Neutrophil (primary cell): ENCODE data around the gene NENF.

ENCODE experiments used
- H3K27ac ChIP-seq: fragments of 200-600 bp; sonication (generic); 2 replicates; pipeline ENCODE4 v1.5.1; 2016; ENCODE audit warnings: mild to moderate bottlenecking, moderate library complexity
- H3K27me3 ChIP-seq: fragments of 200-600 bp; sonication (generic); 2 replicates; pipeline ENCODE4 v1.6.0; 2016; ENCODE audit warnings: mild to moderate bottlenecking
- H3K36me3 ChIP-seq: fragments of 200-600 bp; sonication (generic); 2 replicates; pipeline ENCODE4 v1.5.1; 2017
- H3K4me1 ChIP-seq, 2 experiments: fragments of 200-600 bp in 1 of 2; sonication (generic) in 1 of 2; 1 replicate in 1 of 2; 2 replicates in 1 of 2; pipeline versions ENCODE4 v1.5.1 to v1.6.1; 2013 to 2016; ENCODE audit warnings: low read depth in 1 of 2, low read length in 1 of 2, mild to moderate bottlenecking in 1 of 2, moderate library complexity in 1 of 2; ENCODE audit not compliant: control insufficient read depth in 1 of 2, insufficient read depth in 1 of 2
- H3K4me3 ChIP-seq, 2 experiments: fragments of 200-600 bp in 1 of 2; sonication (generic) in 1 of 2; 1 replicate in 1 of 2; 2 replicates in 1 of 2; pipeline ENCODE4 v1.5.1; 2013 to 2016; ENCODE audit warnings: low read depth in 1 of 2, low read length in 1 of 2, mild to moderate bottlenecking in 1 of 2, moderate library complexity in 1 of 2
- H3K9me3 ChIP-seq: fragments of 200-600 bp; sonication (generic); 2 replicates; pipeline ENCODE4 v1.5.1; 2016
- TF ChIP-seq, protein P1 (sequence below): fragments of 200-600 bp; sonication (generic); IDR thresholded peaks from 2 replicates; pipeline ENCODE4 v1.5.1; 2016; ENCODE audit warnings: antibody characterized with exemption

NENF gene

DNA sequence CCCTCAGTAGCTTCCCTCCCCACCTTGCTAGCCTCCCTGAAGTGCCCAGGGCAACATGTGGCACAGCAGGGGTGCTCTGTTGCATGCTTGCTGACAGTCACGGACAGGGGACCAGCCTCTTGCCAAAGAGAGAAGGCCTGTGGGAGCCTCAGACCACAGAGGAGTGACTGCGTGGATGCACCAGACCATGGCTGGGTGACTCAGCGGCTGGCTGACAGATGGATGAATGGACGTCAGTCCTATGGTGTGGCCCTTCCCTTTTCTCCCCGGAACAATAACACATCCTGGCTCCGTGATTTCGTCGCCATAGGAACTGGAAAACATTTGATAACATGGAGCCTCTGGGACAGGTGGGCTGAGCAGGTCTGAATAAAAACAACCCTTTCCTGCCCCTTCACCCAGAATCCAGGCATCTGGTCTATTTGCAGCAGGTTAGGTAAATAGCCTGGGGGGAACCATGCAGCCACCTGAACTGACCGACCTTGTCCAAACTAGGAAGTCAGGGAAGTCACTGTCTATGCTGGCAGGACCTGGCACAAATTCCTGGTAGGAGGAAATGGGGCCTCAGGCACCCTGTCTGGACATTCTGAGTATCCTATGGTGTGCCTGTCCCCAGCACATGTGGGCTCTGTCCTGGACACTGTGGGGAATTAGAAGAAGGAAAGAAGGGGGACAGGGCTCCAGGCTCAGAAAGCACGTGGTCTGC lies 53.3 kb downstream of the NENF start:
- peaks cover 7% of the 10 kb centered on the region for H3K27me3 ChIP-seq
- TF ChIP-seq, protein P1, sequence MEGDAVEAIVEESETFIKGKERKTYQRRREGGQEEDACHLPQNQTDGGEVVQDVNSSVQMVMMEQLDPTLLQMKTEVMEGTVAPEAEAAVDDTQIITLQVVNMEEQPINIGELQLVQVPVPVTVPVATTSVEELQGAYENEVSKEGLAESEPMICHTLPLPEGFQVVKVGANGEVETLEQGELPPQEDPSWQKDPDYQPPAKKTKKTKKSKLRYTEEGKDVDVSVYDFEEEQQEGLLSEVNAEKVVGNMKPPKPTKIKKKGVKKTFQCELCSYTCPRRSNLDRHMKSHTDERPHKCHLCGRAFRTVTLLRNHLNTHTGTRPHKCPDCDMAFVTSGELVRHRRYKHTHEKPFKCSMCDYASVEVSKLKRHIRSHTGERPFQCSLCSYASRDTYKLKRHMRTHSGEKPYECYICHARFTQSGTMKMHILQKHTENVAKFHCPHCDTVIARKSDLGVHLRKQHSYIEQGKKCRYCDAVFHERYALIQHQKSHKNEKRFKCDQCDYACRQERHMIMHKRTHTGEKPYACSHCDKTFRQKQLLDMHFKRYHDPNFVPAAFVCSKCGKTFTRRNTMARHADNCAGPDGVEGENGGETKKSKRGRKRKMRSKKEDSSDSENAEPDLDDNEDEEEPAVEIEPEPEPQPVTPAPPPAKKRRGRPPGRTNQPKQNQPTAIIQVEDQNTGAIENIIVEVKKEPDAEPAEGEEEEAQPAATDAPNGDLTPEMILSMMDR, result no peak
- H3K36me3 ChIP-seq, result no peaks in the 10 kb centered on the region
- no peak overlapping the region for H3K4me3 ChIP-seq
- no peaks in the 10 kb centered on the region for H3K4me1 ChIP-seq
- H3K9me3 ChIP-seq, result no peaks in the 10 kb centered on the region
- H3K27ac ChIP-seq, result no peak overlapping the region

DNA sequence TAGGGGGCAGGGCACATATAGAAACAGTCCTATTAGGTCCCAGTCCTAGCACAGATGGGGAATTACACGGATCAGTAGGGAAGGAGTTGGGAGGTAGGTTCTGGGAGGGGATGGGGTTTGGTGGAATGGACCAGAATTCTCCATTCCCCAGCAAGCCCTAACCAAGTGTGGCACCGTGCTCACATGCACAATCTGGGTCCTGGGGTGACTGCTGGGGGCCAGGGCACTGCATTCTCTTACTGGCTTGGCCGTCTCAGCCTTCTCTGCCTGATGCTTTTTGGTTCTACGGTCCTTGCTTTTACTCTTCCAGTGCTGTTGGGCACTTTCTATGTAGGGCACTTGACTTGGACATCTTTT lies 53.9 kb downstream of the NENF start:
- Histone ChIP-seq H3K27ac (no peak overlapping the region), H3K27me3 (peaks cover 6% of the 10 kb centered on the region), H3K9me3 (no peaks in the 10 kb centered on the region), H3K4me3 (no peak overlapping the region), H3K36me3 (no peaks in the 10 kb centered on the region), H3K4me1 (no peaks in the 10 kb centered on the region)
- TF ChIP-seq, protein P1, result no peak

DNA sequence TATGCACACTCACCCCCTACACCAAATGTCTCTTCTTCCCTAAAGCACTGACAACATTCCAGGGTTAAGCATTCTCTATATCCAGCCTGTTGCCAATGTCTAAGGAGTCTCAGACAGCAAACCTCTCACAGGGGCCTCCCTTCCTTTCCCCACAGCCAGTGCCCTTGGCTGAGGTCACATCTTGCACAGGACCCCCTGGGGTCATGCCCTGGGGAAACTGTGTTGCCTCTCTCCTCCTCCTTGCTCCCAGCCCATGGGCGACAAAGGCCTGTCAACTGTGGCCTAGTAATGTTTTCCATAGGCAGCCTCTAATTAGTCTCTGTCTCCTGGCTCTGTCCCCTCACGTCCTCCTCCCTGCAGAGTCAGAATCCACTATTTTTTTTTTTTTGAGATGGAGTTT lies 54.6 kb downstream of the NENF start:
- no peaks in the 10 kb centered on the region for H3K36me3 ChIP-seq
- TF ChIP-seq, protein P1, result no peak
- H3K27me3 ChIP-seq, result no peaks in the 10 kb centered on the region
- H3K27ac ChIP-seq, result no peak overlapping the region
- no peaks in the 10 kb centered on the region for H3K9me3 ChIP-seq
- no peaks in the 10 kb centered on the region for H3K4me1 ChIP-seq
- no peak overlapping the region for H3K4me3 ChIP-seq

DNA sequence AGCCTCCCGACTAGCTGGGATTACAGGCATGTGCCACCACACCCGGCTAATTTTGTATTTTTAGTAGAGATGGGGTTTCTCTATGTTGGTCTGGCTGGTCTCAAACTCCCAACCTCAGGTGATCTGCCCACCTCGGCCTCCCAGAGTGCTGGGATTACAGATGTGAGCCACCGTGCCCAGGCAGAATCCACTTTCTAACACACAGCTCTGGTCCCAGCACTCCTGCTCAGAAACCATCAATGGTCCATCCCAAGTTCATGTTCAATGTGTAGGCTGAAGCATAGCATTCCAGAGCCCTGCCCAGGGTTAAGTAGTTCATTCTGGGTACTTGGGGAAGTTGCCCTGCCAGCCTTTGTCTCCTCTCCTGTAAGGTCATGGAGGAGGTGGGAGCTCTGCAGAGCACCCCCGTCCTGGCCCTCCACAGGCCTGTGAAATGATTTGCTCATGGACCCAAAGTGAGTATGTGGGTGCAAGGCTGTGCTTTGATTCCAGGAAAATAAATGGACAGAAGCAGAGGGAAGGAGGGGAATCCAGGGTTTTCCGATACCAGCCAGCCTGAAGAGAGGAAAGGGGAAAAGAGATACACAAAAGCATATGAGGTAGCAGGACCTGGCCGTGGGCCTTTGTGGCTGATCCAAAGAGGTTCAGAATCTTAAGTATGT lies 55.2 kb downstream of the NENF start:
- H3K27me3 ChIP-seq, result no peaks in the 10 kb centered on the region

DNA sequence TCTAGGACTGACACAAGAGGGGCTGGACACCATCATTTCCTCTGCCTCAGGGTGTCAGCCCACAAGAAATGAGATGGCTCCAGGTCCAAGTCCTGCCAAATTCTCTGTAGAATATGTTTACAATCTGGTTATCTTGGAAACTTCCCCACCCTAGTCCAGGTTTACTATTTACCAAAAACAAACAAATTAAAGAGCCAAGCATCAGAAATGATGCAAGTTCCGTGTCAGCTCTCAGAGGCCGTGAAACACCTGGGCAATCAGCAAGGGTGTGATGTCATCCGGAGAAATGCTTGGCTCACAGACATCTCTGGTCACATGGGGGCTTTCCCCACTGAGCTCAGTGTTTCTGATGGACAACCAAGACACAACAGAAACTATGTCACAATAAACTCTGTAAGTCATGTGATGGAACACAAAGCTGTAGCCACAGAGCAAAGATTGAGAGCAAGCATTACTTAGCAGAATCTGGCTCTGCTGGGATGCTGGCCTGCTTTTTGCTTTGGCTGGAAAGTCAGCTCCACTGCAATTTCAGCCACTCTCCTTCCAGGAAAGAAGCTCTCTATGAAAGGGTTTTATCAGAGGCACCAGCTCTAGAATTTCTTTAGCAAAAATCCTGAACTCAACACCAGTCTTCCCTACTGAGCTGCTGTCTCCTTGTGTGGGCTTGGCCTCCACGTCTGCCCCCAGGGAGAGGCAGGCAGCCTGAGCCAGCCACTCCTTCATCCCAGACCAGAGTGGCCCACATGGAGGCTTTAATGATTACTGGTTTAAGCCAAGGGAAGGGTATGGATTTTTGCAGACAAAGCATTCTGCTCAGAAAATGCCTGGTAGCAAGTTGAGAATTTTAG lies 55.9 kb downstream of the NENF start:
- Histone ChIP-seq H3K9me3 (no peaks in the 10 kb centered on the region), H3K27me3 (no peaks in the 10 kb centered on the region), H3K36me3 (no peaks in the 10 kb centered on the region), H3K4me3 (no peak overlapping the region), H3K27ac (no peak overlapping the region), H3K4me1 (no peaks in the 10 kb centered on the region)
- TF ChIP-seq, protein P1, result no peak

More for the DNA sequence above, 55.2 kb downstream of the NENF start:
- no peaks in the 10 kb centered on the region for H3K4me1 ChIP-seq
- no peaks in the 10 kb centered on the region for H3K9me3 ChIP-seq
- TF ChIP-seq, protein P1, result no peak
- H3K27ac ChIP-seq, result no peak overlapping the region
- no peak overlapping the region for H3K4me3 ChIP-seq
- no peaks in the 10 kb centered on the region for H3K36me3 ChIP-seq
